Endothelial cell (in vitro differentiated cells): Measurements from ENCODE around the gene NDUFA3. TPM values are rescaled to one million over a fixed set of nuclear protein-coding genes. Genes with fewer than 3 reads are reported as not detected.

ENCODE experiments used
- DNase-seq: peaks from one replicate; pipeline ENCODE4 v3.0.0; 2021; ENCODE audit warnings: low spot score
- H3K27ac Mint-ChIP-seq: one replicate; pipeline ENCODE4 v1.8.0; 2021; ENCODE audit warnings: mixed read lengths, inconsistent platforms; ENCODE audit not compliant: unreplicated experiment
- H3K27me3 Mint-ChIP-seq: one replicate; pipeline ENCODE4 v1.8.0; 2021; ENCODE audit warnings: mild to moderate bottlenecking, moderate library complexity, mixed read lengths, inconsistent platforms; ENCODE audit not compliant: unreplicated experiment
- H3K36me3 Mint-ChIP-seq: one replicate; pipeline ENCODE4 v1.8.0; 2021; ENCODE audit warnings: mild to moderate bottlenecking, low read depth, mixed read lengths, inconsistent platforms; ENCODE audit not compliant: unreplicated experiment
- H3K4me1 Mint-ChIP-seq: one replicate; pipeline ENCODE4 v1.8.0; 2021; ENCODE audit warnings: mild to moderate bottlenecking, mixed read lengths, inconsistent platforms; ENCODE audit not compliant: unreplicated experiment
- H3K4me3 Mint-ChIP-seq: one replicate; pipeline ENCODE4 v1.8.0; 2021; ENCODE audit warnings: mild to moderate bottlenecking, mixed read lengths, inconsistent platforms; ENCODE audit not compliant: unreplicated experiment
- H3K9me3 Mint-ChIP-seq: one replicate; pipeline ENCODE4 v1.8.0; 2021; ENCODE audit warnings: mixed read lengths, inconsistent platforms; ENCODE audit not compliant: unreplicated experiment
- total RNA-seq: library from RNA; stranded (reverse); fragmentation: NEBNext Ultra II Directional; extraction: Animal tissue kit (Norgen Biotek cat#: 25700); gene quantifications from one replicate; pipeline ENCODE4 v1.2.1, GENCODE V29; 2021; ENCODE audit not compliant: unreplicated experiment
- TF ChIP-seq, protein P1 (sequence below): fragments of 200-600 bp; sonication (generic); IDR thresholded peaks from one replicate; pipeline ENCODE4 v1.5.0; 2021; ENCODE audit warnings: antibody characterized with exemption; ENCODE audit not compliant: unreplicated experiment

NDUFA3 gene
- total RNA-seq, 1 donor from 2014 or later, result 126 TPM

- DNase-seq, result no peak
- Mint-ChIP-seq H3K27ac (no peak overlapping the region), H3K9me3 (no peaks in the 10 kb centered on the region), H3K27me3 (peaks cover 7% of the 10 kb centered on the region), H3K36me3 (peaks cover 13% of the 10 kb centered on the region), H3K4me3 (no peak overlapping the region), H3K4me1 (no peaks in the 10 kb centered on the region)
- TF ChIP-seq, protein P1, sequence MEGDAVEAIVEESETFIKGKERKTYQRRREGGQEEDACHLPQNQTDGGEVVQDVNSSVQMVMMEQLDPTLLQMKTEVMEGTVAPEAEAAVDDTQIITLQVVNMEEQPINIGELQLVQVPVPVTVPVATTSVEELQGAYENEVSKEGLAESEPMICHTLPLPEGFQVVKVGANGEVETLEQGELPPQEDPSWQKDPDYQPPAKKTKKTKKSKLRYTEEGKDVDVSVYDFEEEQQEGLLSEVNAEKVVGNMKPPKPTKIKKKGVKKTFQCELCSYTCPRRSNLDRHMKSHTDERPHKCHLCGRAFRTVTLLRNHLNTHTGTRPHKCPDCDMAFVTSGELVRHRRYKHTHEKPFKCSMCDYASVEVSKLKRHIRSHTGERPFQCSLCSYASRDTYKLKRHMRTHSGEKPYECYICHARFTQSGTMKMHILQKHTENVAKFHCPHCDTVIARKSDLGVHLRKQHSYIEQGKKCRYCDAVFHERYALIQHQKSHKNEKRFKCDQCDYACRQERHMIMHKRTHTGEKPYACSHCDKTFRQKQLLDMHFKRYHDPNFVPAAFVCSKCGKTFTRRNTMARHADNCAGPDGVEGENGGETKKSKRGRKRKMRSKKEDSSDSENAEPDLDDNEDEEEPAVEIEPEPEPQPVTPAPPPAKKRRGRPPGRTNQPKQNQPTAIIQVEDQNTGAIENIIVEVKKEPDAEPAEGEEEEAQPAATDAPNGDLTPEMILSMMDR, result no peak
Observed at GRCh38 chr19:54128441-54128725, 25.7 kb downstream of the NDUFA3 start.

DNA sequence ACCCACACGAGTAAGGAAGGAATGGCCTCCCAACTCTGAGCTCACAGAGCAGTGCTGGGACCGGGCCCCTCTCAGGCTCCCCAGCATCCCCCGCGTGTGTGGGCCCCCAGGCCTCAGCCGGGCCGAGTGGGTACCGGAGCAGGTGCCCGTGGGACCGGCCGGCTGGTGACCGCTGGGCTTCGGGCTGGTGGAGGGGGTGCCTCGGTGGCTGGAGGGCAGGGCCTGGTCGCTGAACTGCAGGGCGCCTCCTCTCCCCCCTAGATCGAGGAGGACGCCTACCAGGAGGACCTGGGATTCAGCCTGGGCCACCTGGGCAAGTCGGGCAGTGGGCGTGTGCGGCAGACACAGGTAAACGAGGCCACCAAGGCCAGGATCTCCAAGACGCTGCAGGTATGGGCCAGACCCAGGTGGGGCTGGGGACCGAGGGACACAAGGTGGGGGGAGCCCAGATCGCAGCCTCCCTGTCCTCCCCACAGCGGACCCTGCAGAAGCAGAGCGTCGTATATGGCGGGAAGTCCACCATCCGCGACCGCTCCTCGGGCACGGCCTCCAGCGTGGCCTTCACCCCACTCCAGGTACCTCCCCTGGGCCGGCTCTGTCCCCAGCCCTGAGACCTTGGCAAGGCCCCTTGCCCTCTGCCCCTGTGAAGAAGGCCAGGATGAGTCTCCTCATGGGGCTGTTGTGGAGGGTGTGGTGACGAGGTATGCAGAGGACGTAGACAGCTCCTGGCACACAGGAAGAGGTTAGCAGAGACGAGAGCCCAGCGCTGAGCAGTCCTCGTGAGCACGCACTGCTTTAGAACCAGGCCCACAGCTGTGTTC, 26.4 kb downstream of the NDUFA3 start:
- Mint-ChIP-seq H3K27ac (no peak overlapping the region), H3K4me3 (no peak overlapping the region), H3K9me3 (no peaks in the 10 kb centered on the region), H3K27me3 (peaks cover 6% of the 10 kb centered on the region), H3K4me1 (no peaks in the 10 kb centered on the region), H3K36me3 (peaks cover 13% of the 10 kb centered on the region)
- DNase-seq, result no peak
- TF ChIP-seq, protein P1, result no peak

- TF ChIP-seq, protein P1, result no peak
- Mint-ChIP-seq H3K9me3 (no peaks in the 10 kb centered on the region), H3K36me3 (peaks cover 17% of the 10 kb centered on the region), H3K27ac (no peak overlapping the region), H3K4me3 (no peak overlapping the region), H3K27me3 (peaks cover 11% of the 10 kb centered on the region), H3K4me1 (peaks cover 4% of the 10 kb centered on the region)
- DNase-seq, result no peak
Observed at GRCh38 chr19:54129617-54129996, 27.0 kb downstream of the NDUFA3 start.

DNA sequence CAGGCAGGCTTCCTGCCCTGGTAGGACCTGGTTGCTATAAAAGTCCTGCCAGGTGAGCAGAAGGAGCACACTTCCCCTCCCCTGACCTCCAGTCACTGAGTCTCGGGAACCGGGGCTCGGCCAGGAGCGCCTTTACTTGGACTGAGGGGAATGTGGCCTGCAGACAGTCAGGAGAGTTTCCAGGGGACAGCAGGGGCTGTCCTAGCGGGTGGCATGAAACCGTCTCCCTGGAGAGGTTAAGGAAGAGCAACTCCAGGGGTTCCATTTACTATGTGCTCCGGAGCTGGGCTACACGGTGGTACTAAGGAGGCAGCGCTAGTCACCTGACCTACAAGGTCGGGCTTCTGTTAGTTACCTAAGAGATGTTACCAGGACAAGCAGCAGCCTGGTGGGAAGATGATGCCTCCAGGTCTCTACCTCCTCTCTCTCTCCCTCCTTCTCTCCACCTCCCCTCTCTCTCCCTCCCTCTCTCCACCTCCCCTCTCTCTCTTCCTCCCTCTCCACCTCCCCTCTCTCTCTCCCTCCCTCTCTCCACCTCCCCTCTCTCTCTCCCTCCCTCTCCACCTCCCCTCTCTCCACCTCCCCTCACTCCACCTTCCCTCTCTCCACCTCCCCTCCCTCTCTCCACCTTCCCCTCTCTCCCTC, 30.8 kb downstream of the NDUFA3 start:
- Mint-ChIP-seq H3K4me1 (peaks cover 15% of the 10 kb centered on the region), H3K36me3 (peaks cover 10% of the 10 kb centered on the region), H3K4me3 (no peak overlapping the region), H3K27me3 (peaks cover 26% of the 10 kb centered on the region), H3K9me3 (no peaks in the 10 kb centered on the region), H3K27ac (no peak overlapping the region)
- DNase-seq, result no peak
- TF ChIP-seq, protein P1, result no peak

- Mint-ChIP-seq H3K4me1 (peaks cover 20% of the 10 kb centered on the region), H3K27ac (peak overlapping the region; percentile 79), H3K4me3 (peak overlapping the region; percentile 74), H3K9me3 (no peaks in the 10 kb centered on the region), H3K27me3 (peaks cover 31% of the 10 kb centered on the region), H3K36me3 (peaks cover 14% of the 10 kb centered on the region)
- TF ChIP-seq, protein P1, result no peak
- DNase-seq, result no peak
Observed at GRCh38 chr19:54133957-54134590, 31.4 kb downstream of the NDUFA3 start.
